ENCODE results near the gene SEH1L.
A peak's percentile ranks its signal among the peaks of the same experiment; 100 is the strongest.
"Not testable (repeated sequence)": the region's sequence is repeated elsewhere in the genome, so short reads cannot be mapped to it uniquely, and the experiment has no call there.

Gene SEH1L

GRCh38 chr18:12944709-12945108 lies 3.1 kb upstream of the SEH1L start:
- DNase-seq, result no peak

- DNase-seq, result peak; percentile 12
Observed at GRCh38 chr18:12946549-12947284, 1.1 kb upstream of the SEH1L start.

- DNase-seq, result peak; percentile 97
Observed at GRCh38 chr18:12948050-12948804, 416 bp downstream of the SEH1L start.

GRCh38 chr18:12958478-12958877 lies 10.7 kb downstream of the SEH1L start:
- no peak for DNase-seq

- DNase-seq, result no peak
Observed at GRCh38 chr18:12960395-12960794, 12.6 kb downstream of the SEH1L start.

GRCh38 chr18:12960853-12961397 lies 13.1 kb downstream of the SEH1L start:
- no peak for DNase-seq

- DNase-seq, result no peak
Observed at GRCh38 chr18:12963069-12963468, 15.3 kb downstream of the SEH1L start.

- DNase-seq, result no peak
Observed at GRCh38 chr18:12968115-12968514, 20.3 kb downstream of the SEH1L start.

- DNase-seq, result no peak
Observed at GRCh38 chr18:12968619-12969018, 20.8 kb downstream of the SEH1L start.

GRCh38 chr18:12973562-12974213 lies 25.9 kb downstream of the SEH1L start:
- DNase-seq, result no peak

GRCh38 chr18:12975488-12975887 lies 27.7 kb downstream of the SEH1L start:
- no peak for DNase-seq

- no peak for DNase-seq
Observed at GRCh38 chr18:12976305-12976704, 28.5 kb downstream of the SEH1L start.

- DNase-seq, result not testable (repeated sequence)
Observed at GRCh38 chr18:12980065-12980464, 32.3 kb downstream of the SEH1L start.

- no peak for DNase-seq
Observed at GRCh38 chr18:12989397-12990122, 41.7 kb downstream of the SEH1L start.

- DNase-seq, result no peak
Observed at GRCh38 chr18:12990123-12990475, 42.3 kb downstream of the SEH1L start.

- no peak for DNase-seq
Observed at GRCh38 chr18:12990641-12990966, 42.8 kb downstream of the SEH1L start.

- DNase-seq, result peak; percentile 96
Observed at GRCh38 chr18:12990967-12991820, 43.4 kb downstream of the SEH1L start, which contains the start of gene CEP192. CEP192 (plus strand) TSS chr18:12991362; CDS start chr18:12999425, 8,063 bp downstream.

GRCh38 chr18:12991821-12992179 lies 44.0 kb downstream of the SEH1L start:
- no peak for DNase-seq

GRCh38 chr18:12993439-12993838 lies 45.6 kb downstream of the SEH1L start:
- no peak for DNase-seq

- DNase-seq, result no peak
Observed at GRCh38 chr18:12995424-12995823, 47.6 kb downstream of the SEH1L start.

GRCh38 chr18:12995952-12996477 lies 48.2 kb downstream of the SEH1L start:
- no peak for DNase-seq
